Measurements from ENCODE around the gene YWHAG. TPM values are rescaled to one million over a fixed set of nuclear protein-coding genes. Genes with fewer than 3 reads are reported as not detected.
"Not testable (repeated sequence)": the region's sequence is repeated elsewhere in the genome, so short reads cannot be mapped to it uniquely, and the experiment has no call there.

YWHAG gene
- polyA plus RNA-seq, 1 donor = 199 TPM

GRCh38 chr7:76346778-76347177 lies 12.0 kb downstream of the YWHAG start:
- no peak for DNase-seq

GRCh38 chr7:76346097-76346496 lies 12.7 kb downstream of the YWHAG start:
- no peak for DNase-seq

DNA sequence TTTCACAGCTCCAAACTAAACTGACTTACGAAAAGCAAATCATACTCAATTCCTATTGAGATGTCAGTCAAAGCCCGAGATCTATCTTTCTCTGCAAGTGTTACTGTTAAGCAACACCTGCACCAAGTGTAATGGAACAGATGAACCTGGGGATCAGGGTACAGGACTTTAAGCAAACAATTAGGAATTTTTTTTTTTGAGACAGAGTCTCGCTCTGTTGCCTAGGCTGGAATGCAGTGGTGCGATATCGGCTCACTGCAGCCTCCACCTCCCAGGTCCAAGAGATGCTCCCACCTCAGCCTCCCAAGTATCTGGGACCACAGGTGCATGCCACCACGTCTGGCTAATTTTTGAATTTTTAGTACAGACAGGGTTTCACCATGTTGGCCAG lies 14.9 kb downstream of the YWHAG start:
- DNase-seq = no peak

DNA sequence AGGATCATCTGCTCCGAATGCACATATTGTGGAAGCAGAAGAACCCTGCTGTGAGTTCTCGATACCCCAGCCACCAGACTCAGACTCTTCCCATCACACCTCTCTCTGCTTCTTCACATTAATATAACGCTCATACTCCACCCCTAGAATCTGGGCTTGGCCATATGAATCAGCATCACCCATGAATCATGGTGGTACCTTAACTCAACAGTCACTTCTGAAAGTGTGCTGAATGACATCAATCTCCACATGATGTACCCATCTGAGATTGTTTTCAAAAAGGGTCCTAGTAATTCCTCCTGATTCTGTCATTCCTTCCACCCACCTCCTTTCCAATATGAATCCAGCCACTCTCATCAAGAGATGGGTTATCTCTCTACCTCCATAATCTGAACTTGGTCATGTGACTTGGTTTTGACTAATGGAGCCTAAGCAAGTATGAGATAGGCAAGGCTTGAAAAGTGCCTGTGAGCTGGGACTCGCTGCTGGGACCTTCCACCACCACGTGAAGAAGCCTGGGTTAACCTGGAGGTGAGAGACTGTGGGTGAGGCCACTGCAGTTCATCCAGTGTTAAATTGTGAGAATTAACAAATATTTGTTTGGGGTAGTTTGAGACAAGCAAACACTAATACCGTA lies 15.4 kb downstream of the YWHAG start:
- no peak for DNase-seq

- DNase-seq = no peak
These were observed 16.6 kb downstream of the YWHAG start for GRCh38 chr7:76342222-76342621.

- no peak for DNase-seq
These were observed 18.1 kb downstream of the YWHAG start for GRCh38 chr7:76340617-76341131.

- no peak for DNase-seq
These were observed 20.3 kb downstream of the YWHAG start for GRCh38 chr7:76338298-76339084.

GRCh38 chr7:76337147-76337546 lies 21.6 kb downstream of the YWHAG start:
- no peak for DNase-seq

DNA sequence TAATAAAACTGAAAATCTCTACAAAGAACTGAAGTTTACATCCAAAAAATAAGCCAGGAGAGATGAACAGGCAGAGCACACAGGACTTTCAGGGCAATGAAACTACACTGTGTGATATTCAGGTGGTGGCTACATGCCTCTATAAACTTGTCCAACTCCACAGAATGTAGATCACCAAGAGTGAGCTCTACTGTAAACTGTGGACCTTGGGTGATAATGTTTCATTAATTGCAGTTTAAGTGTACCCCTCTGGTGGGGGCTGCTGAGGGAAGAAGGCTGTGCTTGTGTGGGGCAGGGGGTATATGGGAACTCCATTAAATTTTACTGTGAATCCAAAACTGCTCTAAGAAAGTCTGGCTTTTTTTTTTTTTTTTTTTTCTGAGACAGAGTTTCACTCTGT lies 22.7 kb downstream of the YWHAG start:
- DNase-seq = no peak

GRCh38 chr7:76335417-76335816 lies 23.4 kb downstream of the YWHAG start:
- not testable (repeated sequence) for DNase-seq

- no peak for DNase-seq
These were observed 24.3 kb downstream of the YWHAG start for GRCh38 chr7:76334320-76334967.

DNA sequence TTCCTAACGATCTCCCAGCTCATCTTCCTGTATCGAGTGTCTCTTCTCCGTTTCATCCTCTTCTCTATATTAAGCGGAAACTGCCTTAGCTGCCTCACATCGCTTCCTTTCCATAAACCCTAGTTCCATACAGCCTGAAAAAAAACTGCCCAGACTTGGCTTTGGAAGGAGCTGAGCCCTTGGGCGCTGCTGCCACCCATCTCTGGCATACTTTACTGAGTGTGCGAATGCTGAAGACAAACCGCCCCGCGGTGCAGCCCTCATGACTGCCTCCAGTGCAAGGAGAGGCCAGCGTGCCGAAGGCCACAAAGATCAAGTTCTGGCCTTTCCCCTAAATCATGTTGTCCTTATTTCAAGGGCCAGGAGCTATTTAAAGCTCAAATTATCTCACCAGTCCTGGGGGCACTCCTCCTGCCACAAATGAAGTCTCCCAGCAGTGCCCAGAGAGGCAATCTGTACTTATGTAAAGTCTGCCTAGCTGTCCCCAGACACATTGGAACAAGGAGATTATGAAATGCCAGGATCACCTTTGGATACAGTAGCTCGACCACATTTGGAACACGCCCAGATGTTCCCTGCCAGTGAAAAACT lies 25.2 kb downstream of the YWHAG start:
- DNase-seq = no peak

DNA sequence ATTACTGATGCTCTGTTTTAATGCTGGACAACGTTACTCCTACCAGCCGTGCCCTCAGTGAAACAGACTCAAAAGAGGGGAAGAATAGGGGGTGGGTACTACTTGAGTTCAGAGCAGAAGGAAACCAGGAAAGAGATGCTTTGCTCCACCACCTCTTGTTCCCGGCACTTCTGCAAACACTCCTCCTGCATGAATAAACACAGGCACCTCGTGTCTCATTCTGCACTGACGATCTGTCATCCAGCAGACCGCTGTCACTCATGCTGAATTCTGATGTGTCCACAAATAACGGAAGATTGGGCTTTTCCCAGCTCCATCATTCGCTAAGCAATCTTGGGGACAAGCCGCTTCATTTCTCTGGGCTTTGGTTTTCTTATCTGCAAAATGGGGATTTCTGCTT lies 26.7 kb downstream of the YWHAG start:
- DNase-seq = no peak

DNA sequence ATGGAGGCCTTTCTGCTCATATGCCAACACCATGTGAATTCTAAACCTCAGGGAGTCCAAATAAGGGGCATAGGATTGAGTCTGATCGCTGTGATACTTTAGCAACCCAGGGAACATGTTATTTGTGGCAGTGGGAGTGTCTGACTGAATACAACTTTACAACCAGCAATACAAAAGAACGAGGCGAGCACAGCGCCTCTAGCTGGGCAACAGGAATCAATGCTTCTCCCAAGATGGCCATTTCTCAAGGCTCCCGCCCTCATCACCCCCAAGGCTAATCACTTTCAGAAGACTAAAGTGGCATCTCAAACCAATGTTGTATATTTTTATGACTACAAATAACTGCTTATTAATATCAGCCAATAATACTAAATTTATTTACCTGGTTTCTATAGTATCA lies 28.1 kb downstream of the YWHAG start:
- no peak for DNase-seq

GRCh38 chr7:76330261-76330660 lies 28.5 kb downstream of the YWHAG start:
- no peak for DNase-seq

DNA sequence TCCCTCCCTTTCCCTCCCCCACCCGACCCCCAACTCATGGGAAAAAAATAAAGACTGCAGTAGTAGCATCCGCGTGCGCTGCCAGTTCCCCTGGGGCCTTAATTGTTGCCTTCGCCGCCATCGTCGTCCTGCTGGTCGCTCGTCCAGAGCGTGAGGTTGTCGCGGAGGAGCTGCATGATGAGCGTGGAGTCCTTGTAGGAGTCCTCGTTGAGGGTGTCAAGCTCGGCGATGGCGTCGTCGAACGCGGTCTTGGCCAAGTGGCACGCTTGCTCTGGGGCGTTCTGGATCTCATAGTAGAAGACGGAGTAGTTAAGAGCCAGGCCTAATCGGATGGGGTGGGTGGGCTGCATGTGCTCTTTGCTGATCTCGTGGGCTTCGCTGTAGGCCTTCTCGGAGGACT lies 29.3 kb downstream of the YWHAG start:
- DNase-seq = no peak

DNA sequence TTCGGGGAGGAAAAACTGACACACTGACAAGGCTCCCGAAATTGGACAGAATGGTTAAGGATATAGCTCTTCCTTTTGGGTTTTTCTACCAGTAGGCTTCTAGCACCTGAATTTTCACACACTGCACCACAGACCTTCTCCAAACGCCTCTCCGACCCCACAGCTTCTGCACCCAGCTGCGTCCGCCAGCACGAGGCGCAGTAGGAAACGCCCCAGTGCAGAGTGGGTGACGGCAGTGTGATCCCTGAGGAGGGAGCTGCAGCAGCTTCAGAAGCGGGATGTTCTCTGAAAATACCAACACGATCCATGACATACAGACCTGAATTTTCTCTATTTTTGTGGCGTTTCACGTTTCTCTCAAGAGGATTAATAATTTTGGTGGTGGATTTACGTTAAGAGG lies 30.4 kb downstream of the YWHAG start:
- DNase-seq = no peak

- DNase-seq = no peak
These were observed 31.2 kb downstream of the YWHAG start for GRCh38 chr7:76327610-76328009.

DNA sequence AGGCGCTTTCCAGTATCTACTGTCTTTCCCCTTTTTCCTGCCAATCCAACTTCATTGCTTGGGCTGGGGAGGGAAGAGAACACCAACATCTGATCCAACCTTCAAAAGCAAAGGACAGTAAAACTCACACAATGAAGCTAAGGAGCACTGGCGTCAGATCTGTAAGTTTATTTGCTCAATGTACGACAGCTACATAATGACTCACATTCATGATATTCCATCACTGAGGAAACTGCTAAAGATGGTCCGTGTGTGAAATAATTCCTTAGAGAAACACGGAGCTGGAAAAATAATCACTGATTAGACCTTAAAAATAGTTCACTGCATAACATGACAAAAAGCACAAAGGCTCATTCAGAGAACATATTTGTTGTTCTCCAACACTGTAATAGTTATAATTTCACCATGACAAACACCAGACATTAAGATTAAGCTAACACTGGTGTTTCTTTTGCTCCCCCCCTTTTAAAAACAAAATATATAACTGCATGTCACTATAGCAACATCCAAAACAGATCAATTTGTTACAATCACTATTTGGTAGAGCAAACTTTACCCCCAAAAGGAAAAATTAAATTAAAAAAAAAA lies 32.1 kb downstream of the YWHAG start:
- DNase-seq = no peak

DNA sequence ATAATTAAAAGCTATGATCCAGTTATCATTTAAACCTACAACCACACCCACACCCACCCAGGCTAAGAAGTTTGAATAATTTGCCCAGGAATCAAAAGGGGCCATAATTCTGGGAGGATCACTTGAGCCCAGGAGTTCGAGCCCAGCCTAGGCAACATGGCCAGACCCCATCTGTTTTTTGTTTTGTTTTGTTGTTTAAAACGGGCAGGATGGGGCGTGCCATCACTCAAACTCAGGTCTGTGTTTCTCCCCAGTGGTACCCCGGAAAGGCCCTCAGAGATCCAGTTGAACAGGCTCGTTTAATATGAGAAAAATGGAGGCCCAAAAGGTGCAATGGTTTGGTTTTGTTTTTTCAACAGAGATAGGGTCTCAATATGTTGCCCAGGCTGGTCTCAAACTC lies 33.0 kb downstream of the YWHAG start:
- no peak for DNase-seq

- no peak for DNase-seq
These were observed 33.7 kb downstream of the YWHAG start for GRCh38 chr7:76325092-76325491.

- DNase-seq = peak; percentile 76
These were observed 40.1 kb downstream of the YWHAG start for GRCh38 chr7:76318488-76319353.
